HL-60/S4 (cell line): ENCODE results near the gene FGF23.

Experiments used
- in situ Hi-C: fragments of 300-500 bp; cut with MboI; formaldehyde crosslinking; loops from 2 replicates; pipeline ENCODE4 v1.14.3; 2022; ENCODE audit warnings: low sequenced_read_pairs

FGF23 gene

DNA sequence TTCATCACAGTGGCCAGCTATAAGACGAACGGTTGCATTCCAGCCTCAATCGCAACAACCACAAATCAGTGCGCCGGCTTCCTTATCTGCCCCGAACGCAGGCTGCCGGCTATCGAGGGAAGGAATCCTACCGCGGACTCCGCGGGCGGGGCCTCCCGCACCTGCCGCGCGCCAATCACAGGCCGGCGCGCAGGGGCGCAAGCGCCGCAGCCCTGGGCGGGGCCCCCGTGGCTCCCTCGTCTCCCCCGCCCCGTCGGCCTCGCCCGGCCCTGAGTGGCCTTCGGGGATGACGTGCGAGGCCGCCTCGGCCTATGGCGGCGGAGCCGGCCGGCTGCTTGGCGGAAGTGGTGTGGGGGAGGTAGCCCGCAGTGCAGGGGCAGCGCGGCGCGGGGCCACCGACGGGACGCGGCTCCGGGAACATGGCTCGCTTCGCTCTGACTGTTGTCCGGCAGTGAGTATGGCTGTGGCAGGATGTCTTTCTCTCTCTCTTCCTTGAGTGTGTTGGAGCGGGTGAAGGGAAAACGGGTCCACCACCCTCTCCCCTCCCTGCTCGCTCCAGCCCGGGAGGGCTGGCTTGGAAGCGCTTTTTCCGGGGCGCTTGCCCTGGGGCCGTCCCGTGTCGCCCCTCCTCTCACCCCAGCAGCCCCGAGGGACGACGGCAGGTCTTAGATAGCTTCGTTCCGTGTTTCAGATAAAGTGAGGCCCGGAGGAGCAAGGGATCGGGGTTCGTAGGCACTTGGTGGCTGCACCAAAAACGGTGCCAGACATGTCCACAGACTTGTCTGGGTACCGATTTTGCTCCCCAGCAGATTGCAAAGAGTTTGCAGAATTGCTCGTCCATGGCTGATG, 58.4 kb downstream of the FGF23 start, which contains the start of gene TIGAR:
TSS of gene TIGAR (plus strand) at position 361 of the 849 bp plus-strand sequence. CDS start at position 420, 59 bp downstream.
- in situ Hi-C loops, result no loop called here

DNA sequence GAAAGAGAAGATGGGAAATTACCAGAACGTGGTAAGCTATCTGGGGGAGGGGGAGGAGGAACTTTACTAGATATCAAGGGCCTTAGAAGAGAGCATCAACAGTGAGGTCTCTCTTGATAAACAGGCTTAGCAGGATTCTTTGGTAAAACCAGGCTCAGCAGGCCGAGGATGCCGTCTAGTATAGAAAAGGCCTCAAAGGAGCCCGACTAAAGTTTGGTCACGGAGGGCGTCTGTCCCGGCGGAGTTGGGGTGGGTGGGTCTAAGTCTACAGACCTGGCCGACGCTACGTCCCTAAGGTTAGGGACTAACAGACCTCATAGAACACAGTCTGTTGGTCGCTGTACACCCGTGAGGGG, 59.0 kb downstream of the FGF23 start:
- in situ Hi-C loops, result no loop called here
